GM12801 (cell line): ENCODE measurements around the gene EIF3F.

Experiments
- TF ChIP-seq, protein P1 (sequence below): IDR thresholded peaks from one replicate; pipeline ENCODE4 v1.5.1; 2011; ENCODE audit warnings: control low read depth; ENCODE audit not compliant: insufficient read length; ENCODE audit errors: extremely low read depth

Gene EIF3F

DNA sequence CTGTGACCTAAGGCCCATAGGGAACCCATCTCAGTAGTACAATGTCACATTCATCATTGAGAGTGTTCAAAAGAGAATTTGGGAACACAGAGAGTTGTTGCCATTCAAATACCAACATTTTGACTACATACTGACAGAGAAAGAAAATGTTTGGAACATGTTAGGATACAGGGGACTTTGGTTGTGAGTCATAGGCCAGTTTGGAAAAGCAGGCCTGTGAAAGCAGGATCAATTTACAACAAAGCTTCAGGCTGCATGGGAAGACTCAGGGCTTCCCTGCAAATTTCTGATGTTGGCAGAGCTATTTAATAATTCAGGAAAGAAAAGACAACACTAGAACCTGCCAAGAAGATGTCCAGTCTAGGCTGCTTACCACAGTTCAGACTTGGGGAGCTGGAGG is 22.3 kb upstream of the EIF3F start:
- TF ChIP-seq, protein P1, sequence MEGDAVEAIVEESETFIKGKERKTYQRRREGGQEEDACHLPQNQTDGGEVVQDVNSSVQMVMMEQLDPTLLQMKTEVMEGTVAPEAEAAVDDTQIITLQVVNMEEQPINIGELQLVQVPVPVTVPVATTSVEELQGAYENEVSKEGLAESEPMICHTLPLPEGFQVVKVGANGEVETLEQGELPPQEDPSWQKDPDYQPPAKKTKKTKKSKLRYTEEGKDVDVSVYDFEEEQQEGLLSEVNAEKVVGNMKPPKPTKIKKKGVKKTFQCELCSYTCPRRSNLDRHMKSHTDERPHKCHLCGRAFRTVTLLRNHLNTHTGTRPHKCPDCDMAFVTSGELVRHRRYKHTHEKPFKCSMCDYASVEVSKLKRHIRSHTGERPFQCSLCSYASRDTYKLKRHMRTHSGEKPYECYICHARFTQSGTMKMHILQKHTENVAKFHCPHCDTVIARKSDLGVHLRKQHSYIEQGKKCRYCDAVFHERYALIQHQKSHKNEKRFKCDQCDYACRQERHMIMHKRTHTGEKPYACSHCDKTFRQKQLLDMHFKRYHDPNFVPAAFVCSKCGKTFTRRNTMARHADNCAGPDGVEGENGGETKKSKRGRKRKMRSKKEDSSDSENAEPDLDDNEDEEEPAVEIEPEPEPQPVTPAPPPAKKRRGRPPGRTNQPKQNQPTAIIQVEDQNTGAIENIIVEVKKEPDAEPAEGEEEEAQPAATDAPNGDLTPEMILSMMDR, result no peak

DNA sequence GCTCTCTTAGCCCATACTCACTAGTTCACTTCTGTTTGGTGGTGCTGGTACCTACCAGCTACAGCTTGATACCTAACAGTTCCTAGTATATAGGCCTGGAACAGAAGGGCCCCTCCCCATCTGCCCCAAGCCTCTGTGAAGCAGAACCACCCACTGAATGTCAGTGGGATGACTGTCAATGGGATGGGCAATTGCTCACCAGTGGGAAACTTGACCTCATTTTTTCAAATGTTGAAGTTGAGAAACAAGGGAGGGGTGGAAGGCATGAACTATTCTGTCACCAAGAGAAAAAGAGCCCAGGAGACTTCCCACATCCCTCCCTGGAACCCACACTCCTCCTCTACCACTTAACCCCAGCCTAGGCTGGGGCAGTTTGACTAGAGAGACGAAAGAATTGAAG is 21.8 kb upstream of the EIF3F start, which contains the start of gene NLRP10:
TSS of gene NLRP10 (minus strand) at position 62 of the 400 bp plus-strand sequence. CDS start 1,952 bp downstream, outside the sequence.
- TF ChIP-seq, protein P1, result no peak

DNA sequence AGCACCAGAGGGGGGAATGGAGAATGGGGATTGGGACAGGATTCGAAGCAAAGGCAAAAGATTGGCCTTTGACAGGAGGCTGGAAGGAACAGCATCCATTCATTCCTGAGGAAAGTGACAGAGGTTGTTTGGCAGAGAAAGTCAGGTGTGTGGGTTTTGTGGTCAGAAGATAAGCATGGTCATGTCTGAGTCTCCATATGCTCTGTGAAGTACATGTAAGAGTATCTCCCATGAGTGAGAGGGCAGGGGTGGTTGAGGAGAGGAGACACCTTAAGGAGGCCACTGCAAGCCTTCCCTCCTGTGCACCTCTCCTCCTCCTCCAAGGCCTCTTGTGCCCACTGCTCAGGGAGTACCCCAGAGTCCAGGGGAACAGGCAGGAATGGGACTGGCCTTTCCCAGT is 20.0 kb upstream of the EIF3F start:
- TF ChIP-seq, protein P1, result no peak

DNA sequence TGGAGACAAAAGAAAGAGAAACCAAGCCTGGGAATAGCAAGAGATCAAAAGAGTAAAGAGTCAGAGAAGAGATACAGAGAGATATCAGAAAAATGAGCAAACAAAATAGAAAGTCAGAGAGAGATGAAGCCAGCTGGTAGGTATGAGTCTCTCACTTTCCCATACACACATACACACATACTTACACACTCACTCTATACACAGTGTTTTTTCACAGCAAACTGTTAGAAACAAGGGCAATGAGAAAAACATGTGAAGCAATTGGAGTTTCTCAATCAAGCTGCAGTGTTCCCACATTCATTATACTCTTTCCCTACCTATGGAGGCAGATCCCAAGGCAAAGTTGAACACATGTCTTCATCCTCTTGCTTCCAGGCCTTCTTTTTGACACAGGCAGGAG is 19.3 kb upstream of the EIF3F start:
- TF ChIP-seq, protein P1, result no peak

DNA sequence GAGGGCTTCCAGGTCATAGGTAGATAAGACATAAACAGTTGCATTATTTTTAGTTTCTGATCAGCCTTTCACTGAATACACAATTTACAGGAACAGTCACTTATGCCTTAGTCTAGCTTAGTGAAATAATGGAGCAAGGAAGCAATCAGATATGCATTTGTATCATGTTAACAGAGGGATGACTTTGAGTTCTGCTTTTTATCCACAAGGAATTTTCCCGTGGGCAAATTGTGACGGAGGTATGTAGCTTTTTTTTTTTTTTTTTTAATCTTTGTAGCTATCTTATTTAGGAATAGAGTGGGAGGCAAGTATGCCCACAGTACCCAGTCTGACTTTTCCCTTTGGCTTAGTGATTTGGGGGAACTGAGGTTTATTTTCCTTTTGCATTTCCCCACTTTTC is 18.5 kb upstream of the EIF3F start:
- TF ChIP-seq, protein P1, result no peak

DNA sequence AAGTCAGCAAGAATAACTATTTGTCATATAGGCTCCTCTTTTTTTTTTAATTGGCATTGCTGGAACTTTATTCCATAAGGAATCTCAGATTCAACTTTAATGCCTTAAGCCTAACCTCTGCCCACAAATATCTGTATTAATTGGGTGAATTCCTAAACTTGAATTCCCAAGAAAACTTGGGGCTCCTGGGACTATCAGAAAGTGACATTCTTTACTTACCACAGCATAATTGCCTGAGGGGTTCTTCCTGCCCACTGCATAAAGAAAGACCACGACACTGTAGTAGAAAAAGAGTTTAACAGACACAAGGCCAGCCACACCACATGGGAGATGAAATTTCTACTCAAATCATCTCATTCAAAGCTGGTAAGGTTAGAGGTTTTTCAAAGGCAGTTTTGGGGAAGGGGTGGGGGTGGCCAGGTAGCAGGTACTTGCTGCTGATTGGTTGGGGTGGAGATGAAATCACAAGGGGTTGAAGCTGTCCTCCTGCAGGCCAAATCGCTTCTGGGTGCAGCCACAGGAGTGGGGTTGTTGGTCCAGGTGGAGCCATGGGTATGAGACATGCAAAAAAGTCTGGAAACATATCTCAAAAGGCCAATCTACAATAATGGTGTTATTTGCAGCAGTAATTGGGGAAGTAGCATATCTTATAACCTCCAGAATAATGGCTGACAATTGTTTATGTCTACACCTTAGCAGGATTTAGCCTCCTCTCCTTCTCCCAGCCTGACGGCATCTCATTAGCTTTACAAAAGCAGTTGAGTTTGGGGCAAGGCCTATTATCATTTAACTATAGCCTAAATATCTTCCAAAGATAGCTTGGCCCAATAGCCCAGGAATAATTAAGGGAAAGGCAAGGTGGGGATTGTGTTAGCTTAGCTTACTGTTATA is 17.1 kb upstream of the EIF3F start:
- TF ChIP-seq, protein P1, result no peak

DNA sequence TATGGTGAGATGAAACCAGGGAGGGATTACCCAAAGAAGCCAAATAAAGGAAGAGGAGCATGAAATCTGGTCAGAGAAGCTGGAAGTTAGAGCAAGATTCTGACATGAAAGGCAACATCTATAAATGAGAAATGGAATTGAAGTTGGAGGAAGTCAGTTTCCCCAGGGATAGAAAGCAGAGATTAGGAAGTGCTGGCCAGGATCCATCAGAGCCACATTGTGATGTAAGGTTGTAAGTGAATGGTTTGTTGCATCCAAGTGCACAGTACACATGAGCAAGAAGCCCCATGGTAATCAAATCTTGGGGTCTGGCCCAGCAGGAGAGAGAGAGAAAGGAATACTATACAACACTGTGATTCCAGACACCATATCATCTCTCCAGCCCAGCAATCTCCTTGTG is 15.3 kb upstream of the EIF3F start:
- TF ChIP-seq, protein P1, result no peak
